GM23338 (cell line): ENCODE data around the gene ADPRH. TPM values are rescaled to one million over a fixed set of nuclear protein-coding genes. Genes with fewer than 3 reads are reported as not detected.

Experiments
- ATAC-seq: fragments of 200-7000 bp; cut with Tn5 transposase; 3 replicates; pipeline ENCODE4 v1.9.1; 2020
- DNase-seq: peaks from one replicate; pipeline ENCODE4 v3.0.0-alpha.2; 2015; ENCODE audit warnings: low spot score
- H2AFZ ChIP-seq: fragments of 200-600 bp; sonication (generic); 2 replicates; pipeline ENCODE4 v1.8.0; 2016; ENCODE audit warnings: antibody characterized with exemption, mild to moderate bottlenecking, moderate library complexity
- H3F3A ChIP-seq: fragments of 200-600 bp; sonication (generic); replicated peaks from 2 replicates; pipeline ENCODE4 v1.8.0; 2017; ENCODE audit warnings: antibody characterized with exemption, mixed run types, low read depth
- H3K27ac ChIP-seq: fragments of 200-600 bp; sonication (generic); 2 replicates; pipeline ENCODE4 v1.6.1; 2016; ENCODE audit warnings: low read depth
- H3K27me3 ChIP-seq: fragments of 200-600 bp; sonication (generic); 2 replicates; pipeline ENCODE4 v1.8.0; 2016; ENCODE audit warnings: mild to moderate bottlenecking, mixed run types, moderate library complexity; ENCODE audit not compliant: insufficient read depth
- H3K36me3 ChIP-seq: fragments of 200-600 bp; sonication (generic); 2 replicates; pipeline ENCODE4 v1.8.0; 2016; ENCODE audit warnings: mild to moderate bottlenecking; ENCODE audit not compliant: insufficient read depth
- H3K4me1 ChIP-seq: fragments of 200-600 bp; sonication (generic); 2 replicates; pipeline ENCODE4 v1.8.0; 2016; ENCODE audit warnings: mild to moderate bottlenecking, moderate library complexity; ENCODE audit not compliant: insufficient read depth
- H3K4me2 ChIP-seq: fragments of 200-600 bp; sonication (generic); 2 replicates; pipeline ENCODE4 v1.7.1; 2017; ENCODE audit warnings: mixed run types
- H3K4me3 ChIP-seq: fragments of 200-600 bp; sonication (generic); 2 replicates; pipeline ENCODE4 v1.6.1; 2016; ENCODE audit warnings: mixed run types
- H3K79me2 ChIP-seq: fragments of 200-600 bp; sonication (generic); replicated peaks from 2 replicates; pipeline ENCODE4 v1.8.0; 2017; ENCODE audit warnings: mild to moderate bottlenecking; ENCODE audit not compliant: insufficient read depth
- H3K9me2 ChIP-seq: fragments of 200-600 bp; sonication (generic); 2 replicates; pipeline ENCODE4 v1.8.0; 2017; ENCODE audit not compliant: insufficient read depth
- H4K20me1 ChIP-seq: fragments of 200-600 bp; sonication (generic); replicated peaks from 2 replicates; pipeline ENCODE4 v1.8.0; 2017; ENCODE audit warnings: mild to moderate bottlenecking; ENCODE audit not compliant: insufficient read depth
- H3K27ac Mint-ChIP-seq: 2 replicates; pipeline ENCODE4 v1.8.0; 2020; ENCODE audit warnings: inconsistent platforms, mild to moderate bottlenecking, moderate library complexity, mixed read lengths
- H3K27me3 Mint-ChIP-seq: 3 replicates; pipeline ENCODE4 v1.8.0; 2022; ENCODE audit warnings: low read depth, mild to moderate bottlenecking, moderate library complexity, mixed read lengths, inconsistent platforms; ENCODE audit not compliant: insufficient read depth, poor library complexity
- H3K36me3 Mint-ChIP-seq: 3 replicates; pipeline ENCODE4 v1.8.0; 2021; ENCODE audit warnings: low read depth, mild to moderate bottlenecking, inconsistent platforms, moderate library complexity, mixed read lengths
- H3K4me1 Mint-ChIP-seq: 3 replicates; pipeline ENCODE4 v1.8.0; 2020; ENCODE audit warnings: mild to moderate bottlenecking, inconsistent platforms, mixed read lengths
- H3K4me3 Mint-ChIP-seq: 3 replicates; pipeline ENCODE4 v1.8.0; 2021; ENCODE audit warnings: moderate library complexity, mild to moderate bottlenecking, inconsistent platforms, mixed read lengths
- H3K9me3 Mint-ChIP-seq: 3 replicates; pipeline ENCODE4 v1.8.0; 2020; ENCODE audit warnings: moderate library complexity, mild to moderate bottlenecking, inconsistent platforms, mixed read lengths
- CREB1 ChIP-seq: fragments of 250-450 bp; sonication (Bioruptor Pico); IDR thresholded peaks from 2 replicates; pipeline ENCODE4 v1.5.0; 2020; ENCODE audit warnings: low read depth, mild to moderate bottlenecking, moderate library complexity
- CTCF ChIP-seq, 2 experiments: fragments of 200-600 bp in 1 of 2; sonication (generic) in 1 of 2; conservative IDR thresholded peaks; 2 replicates each; pipeline versions ENCODE4 v1.5.1 to v1.6.1; 2016 to 2017; ENCODE audit warnings: antibody characterized with exemption in 2 of 2, low read depth in 2 of 2, mild to moderate bottlenecking in 2 of 2, moderate library complexity in 1 of 2
- ETS1 ChIP-seq: IDR thresholded peaks from 2 replicates; pipeline ENCODE4 v1.6.1; 2016; ENCODE audit warnings: antibody characterized with exemption
- EZH2 ChIP-seq: fragments of 200-600 bp; sonication (generic); IDR thresholded peaks from one replicate; pipeline ENCODE4 v1.8.0; 2017; ENCODE audit warnings: antibody characterized with exemption, mild to moderate bottlenecking, low read depth; ENCODE audit not compliant: unreplicated experiment
- EZH2phosphoT487 ChIP-seq: fragments of 200-600 bp; sonication (generic); IDR thresholded peaks from one replicate; pipeline ENCODE4 v1.8.1; 2018; ENCODE audit warnings: antibody characterized with exemption; ENCODE audit not compliant: unreplicated experiment
- JUNB ChIP-seq: IDR thresholded peaks from one replicate; pipeline ENCODE4 v1.6.1; 2016; ENCODE audit warnings: antibody characterized with exemption; ENCODE audit not compliant: unreplicated experiment
- NANOG ChIP-seq: IDR thresholded peaks from 2 replicates; pipeline ENCODE4 v1.6.1; 2016; ENCODE audit warnings: antibody characterized with exemption, borderline replicate concordance
- POLR2AphosphoS5 ChIP-seq: IDR thresholded peaks from 2 replicates; pipeline ENCODE4 v1.6.1; 2016; ENCODE audit warnings: antibody characterized with exemption, low read depth
- REST ChIP-seq: IDR thresholded peaks from one replicate; pipeline ENCODE4 v1.6.1; 2018; ENCODE audit warnings: antibody characterized with exemption; ENCODE audit not compliant: unreplicated experiment
- STAT1 ChIP-seq: IDR thresholded peaks from one replicate; pipeline ENCODE4 v1.6.1; 2016; ENCODE audit warnings: antibody characterized with exemption; ENCODE audit not compliant: unreplicated experiment
- ZNF114 ChIP-seq: fragments of 250-450 bp; sonication (Bioruptor Pico); IDR thresholded peaks from 2 replicates; pipeline ENCODE4 v1.5.0; 2020; ENCODE audit warnings: mild to moderate bottlenecking, moderate library complexity
- ZNF331 ChIP-seq: fragments of 250-450 bp; sonication (Bioruptor Pico); IDR thresholded peaks from 2 replicates; pipeline ENCODE4 v1.5.0; 2020; ENCODE audit warnings: low read depth, mild to moderate bottlenecking, moderate library complexity
- ZNF462 ChIP-seq: fragments of 250-450 bp; sonication (Bioruptor Pico); IDR thresholded peaks from 2 replicates; pipeline ENCODE4 v1.5.0; 2020; ENCODE audit warnings: mild to moderate bottlenecking, moderate library complexity
- polyA plus RNA-seq: library from polyadenylated mRNA; unstranded; fragments of >200 nt; fragmentation: Nextera tagmentation; extraction: Ambion mirVana; gene quantifications from 2 replicates; pipeline ENCODE4 v1.2.1, GENCODE V29; 2016
- total RNA-seq: library from RNA; depleted of rRNA; stranded (reverse); fragments of >200 nt; shearing (Covaris generic); gene quantifications from 2 replicates; pipeline ENCODE4 v1.2.3, GENCODE V29; 2014

The ADPRH gene
- total and polyA plus RNA-seq, 2 experiments from 2014 or later: 1.2 to 3.4 TPM

GRCh38 chr3:119531151-119531550 lies 48.1 kb upstream of the ADPRH start:
- no peak overlapping the region for H3K27ac Mint-ChIP-seq
- Histone ChIP-seq H3K9me2 (peaks cover 7% of the 10 kb centered on the region), H4K20me1 (no peaks in the 10 kb centered on the region), H3K36me3 (no peaks in the 10 kb centered on the region), H3K27ac (no peak overlapping the region), H3K79me2 (no peaks in the 10 kb centered on the region), H3F3A (0 out of 2 replicates have a peak, but pooled peaks cover 2% of the 10 kb centered on the region), H3K4me2 (no peak overlapping the region), H2AFZ (no peak overlapping the region), H3K4me3 (no peak overlapping the region), H3K27me3 (no peaks in the 10 kb centered on the region), H3K4me1 (peaks cover 1% of the 10 kb centered on the region; the same call in 1 of the 2 replicates)
- no peaks in the 10 kb centered on the region for H3K9me3 Mint-ChIP-seq
- peaks cover under 1% of the 10 kb centered on the region; the same call in 1 of the 3 replicates for H3K4me1 Mint-ChIP-seq
- H3K4me3 Mint-ChIP-seq: no peak overlapping the region
- TF ChIP-seq ZNF331 (CRISPR knock-in tag) (no peak), JUNB (no peak), ETS1 (no peak), POLR2AphosphoS5 (no peak), CTCF (conservative IDR thresholded peaks at IDR 0.05; ENCODE audit: low read depth in 2 of 2) (no peak), ZNF114 (no peak), CREB1 (no peak), REST (no peak), EZH2phosphoT487 (no peak), ZNF462 (CRISPR knock-in tag) (no peak), NANOG (no peak), EZH2 (no peak), STAT1 (no peak)
- DNase-seq (no peak), ATAC-seq (no peak)
- no peaks in the 10 kb centered on the region for H3K36me3 Mint-ChIP-seq
- peaks cover 2% of the 10 kb centered on the region for H3K27me3 Mint-ChIP-seq
